ENCODE data around the gene ITGB6.

- TF ChIP-seq CTCF (IDR thresholded peaks at IDR 0.05; ENCODE audit: low read depth, low read length) (no peak), MYC (IDR thresholded peaks at IDR 0.05; ENCODE audit: low read depth, low read length) (no peak), POLR2A (IDR thresholded peaks at IDR 0.05; ENCODE audit: extremely low read depth, insufficient read length) (no peak)
Observed at GRCh38 chr2:160226367-160226766, 26.3 kb upstream of the ITGB6 start.

All from NB4 (cell line).